GM23338 (cell line): ENCODE measurements around the gene MCM9. TPM values are rescaled to one million over a fixed set of nuclear protein-coding genes. Genes with fewer than 3 reads are reported as not detected.

Source experiments
- ATAC-seq: fragments of 200-7000 bp; cut with Tn5 transposase; 3 replicates; pipeline ENCODE4 v1.9.1; 2020
- DNase-seq: peaks from one replicate; pipeline ENCODE4 v3.0.0-alpha.2; 2015; ENCODE audit warnings: low spot score
- H2AFZ ChIP-seq: fragments of 200-600 bp; sonication (generic); 2 replicates; pipeline ENCODE4 v1.8.0; 2016; ENCODE audit warnings: antibody characterized with exemption, mild to moderate bottlenecking, moderate library complexity
- H3F3A ChIP-seq: fragments of 200-600 bp; sonication (generic); replicated peaks from 2 replicates; pipeline ENCODE4 v1.8.0; 2017; ENCODE audit warnings: antibody characterized with exemption, mixed run types, low read depth
- H3K27ac ChIP-seq: fragments of 200-600 bp; sonication (generic); 2 replicates; pipeline ENCODE4 v1.6.1; 2016; ENCODE audit warnings: low read depth
- H3K27me3 ChIP-seq: fragments of 200-600 bp; sonication (generic); 2 replicates; pipeline ENCODE4 v1.8.0; 2016; ENCODE audit warnings: mild to moderate bottlenecking, mixed run types, moderate library complexity; ENCODE audit not compliant: insufficient read depth
- H3K36me3 ChIP-seq: fragments of 200-600 bp; sonication (generic); 2 replicates; pipeline ENCODE4 v1.8.0; 2016; ENCODE audit warnings: mild to moderate bottlenecking; ENCODE audit not compliant: insufficient read depth
- H3K4me1 ChIP-seq: fragments of 200-600 bp; sonication (generic); 2 replicates; pipeline ENCODE4 v1.8.0; 2016; ENCODE audit warnings: mild to moderate bottlenecking, moderate library complexity; ENCODE audit not compliant: insufficient read depth
- H3K4me2 ChIP-seq: fragments of 200-600 bp; sonication (generic); 2 replicates; pipeline ENCODE4 v1.7.1; 2017; ENCODE audit warnings: mixed run types
- H3K4me3 ChIP-seq: fragments of 200-600 bp; sonication (generic); 2 replicates; pipeline ENCODE4 v1.6.1; 2016; ENCODE audit warnings: mixed run types
- H3K79me2 ChIP-seq: fragments of 200-600 bp; sonication (generic); replicated peaks from 2 replicates; pipeline ENCODE4 v1.8.0; 2017; ENCODE audit warnings: mild to moderate bottlenecking; ENCODE audit not compliant: insufficient read depth
- H3K9me2 ChIP-seq: fragments of 200-600 bp; sonication (generic); 2 replicates; pipeline ENCODE4 v1.8.0; 2017; ENCODE audit not compliant: insufficient read depth
- H4K20me1 ChIP-seq: fragments of 200-600 bp; sonication (generic); replicated peaks from 2 replicates; pipeline ENCODE4 v1.8.0; 2017; ENCODE audit warnings: mild to moderate bottlenecking; ENCODE audit not compliant: insufficient read depth
- H3K27ac Mint-ChIP-seq: 2 replicates; pipeline ENCODE4 v1.8.0; 2020; ENCODE audit warnings: inconsistent platforms, mild to moderate bottlenecking, moderate library complexity, mixed read lengths
- H3K27me3 Mint-ChIP-seq: 3 replicates; pipeline ENCODE4 v1.8.0; 2022; ENCODE audit warnings: low read depth, mild to moderate bottlenecking, moderate library complexity, mixed read lengths, inconsistent platforms; ENCODE audit not compliant: insufficient read depth, poor library complexity
- H3K36me3 Mint-ChIP-seq: 3 replicates; pipeline ENCODE4 v1.8.0; 2021; ENCODE audit warnings: low read depth, mild to moderate bottlenecking, inconsistent platforms, moderate library complexity, mixed read lengths
- H3K4me1 Mint-ChIP-seq: 3 replicates; pipeline ENCODE4 v1.8.0; 2020; ENCODE audit warnings: mild to moderate bottlenecking, inconsistent platforms, mixed read lengths
- H3K4me3 Mint-ChIP-seq: 3 replicates; pipeline ENCODE4 v1.8.0; 2021; ENCODE audit warnings: moderate library complexity, mild to moderate bottlenecking, inconsistent platforms, mixed read lengths
- H3K9me3 Mint-ChIP-seq: 3 replicates; pipeline ENCODE4 v1.8.0; 2020; ENCODE audit warnings: moderate library complexity, mild to moderate bottlenecking, inconsistent platforms, mixed read lengths
- CTCF ChIP-seq, 2 experiments: fragments of 200-600 bp in 1 of 2; sonication (generic) in 1 of 2; conservative IDR thresholded peaks; 2 replicates each; pipeline versions ENCODE4 v1.5.1 to v1.6.1; 2016 to 2017; ENCODE audit warnings: antibody characterized with exemption in 2 of 2, low read depth in 2 of 2, mild to moderate bottlenecking in 2 of 2, moderate library complexity in 1 of 2
- ETS1 ChIP-seq: IDR thresholded peaks from 2 replicates; pipeline ENCODE4 v1.6.1; 2016; ENCODE audit warnings: antibody characterized with exemption
- EZH2 ChIP-seq: fragments of 200-600 bp; sonication (generic); IDR thresholded peaks from one replicate; pipeline ENCODE4 v1.8.0; 2017; ENCODE audit warnings: antibody characterized with exemption, mild to moderate bottlenecking, low read depth; ENCODE audit not compliant: unreplicated experiment
- EZH2phosphoT487 ChIP-seq: fragments of 200-600 bp; sonication (generic); IDR thresholded peaks from one replicate; pipeline ENCODE4 v1.8.1; 2018; ENCODE audit warnings: antibody characterized with exemption; ENCODE audit not compliant: unreplicated experiment
- JUNB ChIP-seq: IDR thresholded peaks from one replicate; pipeline ENCODE4 v1.6.1; 2016; ENCODE audit warnings: antibody characterized with exemption; ENCODE audit not compliant: unreplicated experiment
- NANOG ChIP-seq: IDR thresholded peaks from 2 replicates; pipeline ENCODE4 v1.6.1; 2016; ENCODE audit warnings: antibody characterized with exemption, borderline replicate concordance
- POLR2AphosphoS5 ChIP-seq: IDR thresholded peaks from 2 replicates; pipeline ENCODE4 v1.6.1; 2016; ENCODE audit warnings: antibody characterized with exemption, low read depth
- STAT1 ChIP-seq: IDR thresholded peaks from one replicate; pipeline ENCODE4 v1.6.1; 2016; ENCODE audit warnings: antibody characterized with exemption; ENCODE audit not compliant: unreplicated experiment
- ZNF114 ChIP-seq: fragments of 250-450 bp; sonication (Bioruptor Pico); IDR thresholded peaks from 2 replicates; pipeline ENCODE4 v1.5.0; 2020; ENCODE audit warnings: mild to moderate bottlenecking, moderate library complexity
- ZNF331 ChIP-seq: fragments of 250-450 bp; sonication (Bioruptor Pico); IDR thresholded peaks from 2 replicates; pipeline ENCODE4 v1.5.0; 2020; ENCODE audit warnings: low read depth, mild to moderate bottlenecking, moderate library complexity
- ZNF462 ChIP-seq: fragments of 250-450 bp; sonication (Bioruptor Pico); IDR thresholded peaks from 2 replicates; pipeline ENCODE4 v1.5.0; 2020; ENCODE audit warnings: mild to moderate bottlenecking, moderate library complexity
- polyA plus RNA-seq: library from polyadenylated mRNA; unstranded; fragments of >200 nt; fragmentation: Nextera tagmentation; extraction: Ambion mirVana; gene quantifications from 2 replicates; pipeline ENCODE4 v1.2.1, GENCODE V29; 2016
- total RNA-seq: library from RNA; depleted of rRNA; stranded (reverse); fragments of >200 nt; shearing (Covaris generic); gene quantifications from 2 replicates; pipeline ENCODE4 v1.2.3, GENCODE V29; 2014

The MCM9 gene
- total and polyA plus RNA-seq, 2 experiments from 2014 or later: 14.9 to 16.6 TPM

DNA sequence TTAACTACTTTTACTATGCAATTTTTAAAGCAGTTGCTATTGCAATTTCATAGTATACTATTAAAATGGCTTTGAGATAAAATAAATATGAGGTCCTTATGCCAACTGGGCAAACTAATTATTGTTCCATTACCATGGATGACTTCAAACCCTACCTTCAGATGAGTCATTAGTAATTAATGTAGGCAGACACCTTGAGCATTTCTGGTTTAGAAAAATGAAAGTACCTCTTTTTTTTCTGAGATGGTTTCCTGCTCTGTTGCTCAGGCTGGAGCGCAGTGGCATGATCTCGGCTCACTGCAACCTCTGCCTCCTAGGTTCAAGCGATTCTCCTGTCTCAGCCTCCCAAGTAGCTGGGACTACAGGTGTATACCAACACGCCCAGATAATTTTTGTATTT, 29.1 kb downstream of the MCM9 start (continued):
- TF ChIP-seq CTCF (conservative IDR thresholded peaks at IDR 0.05; ENCODE audit: low read depth in 2 of 2): no peak
- TF ChIP-seq JUNB: no peak
- no peak for TF ChIP-seq POLR2AphosphoS5
- TF ChIP-seq ETS1: no peak
- TF ChIP-seq EZH2phosphoT487: no peak
- no peak for TF ChIP-seq ZNF114
- no peak for TF ChIP-seq ZNF331 (CRISPR knock-in tag)
- no peak for TF ChIP-seq NANOG
- no peak for TF ChIP-seq STAT1

GRCh38 chr6:118905084-118905483, 29.9 kb downstream of the MCM9 start:
- Mint-ChIP-seq H3K9me3 (no peaks in the 10 kb centered on the region), H3K27ac (no peak overlapping the region), H3K4me1 (peaks cover 9% of the 10 kb centered on the region), H3K27me3 (peaks cover 2% of the 10 kb centered on the region), H3K36me3 (peaks cover 79% of the 10 kb centered on the region), H3K4me3 (no peak overlapping the region)
- peaks cover 47% of the 10 kb centered on the region for H3K36me3 ChIP-seq
- H3K9me2 ChIP-seq: no peaks in the 10 kb centered on the region
- no peak overlapping the region for H2AFZ ChIP-seq
- H3K79me2 ChIP-seq: peaks cover 47% of the 10 kb centered on the region
- ATAC-seq (no peak), DNase-seq (no peak)
- peaks cover 6% of the 10 kb centered on the region; the same call in 1 of the 2 replicates for H3K4me1 ChIP-seq
- peaks cover 28% of the 10 kb centered on the region for H4K20me1 ChIP-seq
- no peak overlapping the region for H3K27ac ChIP-seq
- no peaks in the 10 kb centered on the region for H3K27me3 ChIP-seq
- no peaks in the 10 kb centered on the region for H3F3A ChIP-seq
- H3K4me3 ChIP-seq: no peak overlapping the region
- no peak overlapping the region for H3K4me2 ChIP-seq
- TF ChIP-seq ZNF114: no peak

DNA sequence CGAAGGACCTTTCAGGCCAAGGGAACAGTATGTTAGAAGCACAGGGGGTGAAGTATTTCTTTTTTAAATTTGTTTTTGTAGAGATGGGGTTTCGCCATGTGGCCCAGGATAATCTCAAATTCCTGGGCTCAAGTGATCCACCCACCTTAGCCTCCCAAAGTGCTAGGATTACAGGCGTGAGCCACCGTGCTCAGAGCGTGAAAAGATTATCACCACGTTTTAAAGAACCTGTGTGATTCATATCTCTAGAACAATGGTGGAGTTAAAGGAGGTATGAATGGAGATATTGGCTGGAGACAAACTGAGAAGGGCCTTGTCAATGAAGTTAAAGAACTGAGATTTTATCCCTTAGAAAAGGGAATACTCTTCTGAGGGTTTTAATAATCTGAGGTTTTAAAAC, 31.3 kb downstream of the MCM9 start:
- Histone ChIP-seq H3K4me1 (peaks cover 14% of the 10 kb centered on the region; the same call in 1 of the 2 replicates), H3K79me2 (peaks cover 61% of the 10 kb centered on the region), H3K27me3 (no peaks in the 10 kb centered on the region), H3K4me2 (no peak overlapping the region), H3K36me3 (peaks cover 38% of the 10 kb centered on the region), H3F3A (no peaks in the 10 kb centered on the region), H3K9me2 (no peaks in the 10 kb centered on the region), H2AFZ (no peak overlapping the region), H3K4me3 (no peak overlapping the region), H3K27ac (0 out of 2 replicates have a peak overlapping the region, but pooled peaks have one; percentile 48), H4K20me1 (peaks cover 38% of the 10 kb centered on the region)
- H3K27me3 Mint-ChIP-seq: peaks cover 2% of the 10 kb centered on the region
- no peaks in the 10 kb centered on the region for H3K9me3 Mint-ChIP-seq
- H3K27ac Mint-ChIP-seq: no peak overlapping the region
- no peak for DNase-seq
- H3K4me3 Mint-ChIP-seq: no peak overlapping the region
- H3K36me3 Mint-ChIP-seq: peaks cover 81% of the 10 kb centered on the region
- no peak for ATAC-seq
- peaks cover 22% of the 10 kb centered on the region for H3K4me1 Mint-ChIP-seq
- TF ChIP-seq JUNB (no peak), EZH2phosphoT487 (no peak), ZNF114 (no peak), EZH2 (no peak), ZNF462 (no peak), NANOG (no peak)
